ENCODE data around the gene MRPS27. TPM values are rescaled to one million over a fixed set of nuclear protein-coding genes. Genes with fewer than 3 reads are reported as not detected.

Gene MRPS27
- total RNA-seq, 1 experiment from 2014 or later = 88.6 TPM

DNA sequence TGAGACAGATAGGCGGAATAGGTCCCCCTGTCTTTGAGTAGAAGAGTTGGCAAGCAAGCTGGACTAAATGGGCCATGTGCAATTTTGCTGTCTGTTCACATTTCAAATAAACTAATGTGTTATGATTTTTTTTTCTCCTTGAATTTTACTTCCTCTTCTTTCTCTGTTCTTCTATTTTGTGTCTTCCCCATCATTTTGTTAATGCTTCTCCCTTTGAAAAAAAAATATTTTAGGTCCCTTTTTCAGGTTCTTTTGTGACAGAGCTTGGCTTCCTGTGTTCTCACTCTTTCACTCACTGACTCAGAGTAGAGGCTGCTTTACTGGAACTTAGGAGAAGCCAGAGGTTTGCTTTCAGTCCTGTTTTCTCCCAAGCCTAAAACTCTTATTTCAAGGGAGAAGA lies 48.2 kb upstream of the MRPS27 start:
- H3K4me1 ChIP-seq (ENCODE audit: insufficient read depth, low read length, poor library complexity, severe bottlenecking) = no peaks in the 10 kb centered on the region
- no peaks in the 10 kb centered on the region for H3K9me3 ChIP-seq (ENCODE audit: low read depth, low read length, poor library complexity, severe bottlenecking)
- ChIA-PET POLR2A (ENCODE audit: low non-redundant PET) (no interaction called here), CTCF (no interaction called here)
- H3K27me3 ChIP-seq (replicated peaks; ENCODE audit: insufficient read depth, low read depth, low read length, poor library complexity) = no peaks in the 10 kb centered on the region
- intact Hi-C loops (cut with micrococcal nuclease; ENCODE audit: unreplicated experiment) = no loop called here
- H3K4me3 ChIP-seq (ENCODE audit: low read depth, low read length, poor library complexity, severe bottlenecking) = no peak overlapping the region
- H3K27ac ChIP-seq (ENCODE audit: low read depth, low read length, poor library complexity, severe bottlenecking) = no peak overlapping the region
- BruUV-seq (replicated peaks) = no TSS peak
- no peaks in the 10 kb centered on the region for H3K36me3 ChIP-seq (ENCODE audit: insufficient read depth, low read length, poor library complexity, severe bottlenecking)
- DNase-seq (ENCODE audit: low spot score) = no peak
- TF ChIP-seq, protein P1, sequence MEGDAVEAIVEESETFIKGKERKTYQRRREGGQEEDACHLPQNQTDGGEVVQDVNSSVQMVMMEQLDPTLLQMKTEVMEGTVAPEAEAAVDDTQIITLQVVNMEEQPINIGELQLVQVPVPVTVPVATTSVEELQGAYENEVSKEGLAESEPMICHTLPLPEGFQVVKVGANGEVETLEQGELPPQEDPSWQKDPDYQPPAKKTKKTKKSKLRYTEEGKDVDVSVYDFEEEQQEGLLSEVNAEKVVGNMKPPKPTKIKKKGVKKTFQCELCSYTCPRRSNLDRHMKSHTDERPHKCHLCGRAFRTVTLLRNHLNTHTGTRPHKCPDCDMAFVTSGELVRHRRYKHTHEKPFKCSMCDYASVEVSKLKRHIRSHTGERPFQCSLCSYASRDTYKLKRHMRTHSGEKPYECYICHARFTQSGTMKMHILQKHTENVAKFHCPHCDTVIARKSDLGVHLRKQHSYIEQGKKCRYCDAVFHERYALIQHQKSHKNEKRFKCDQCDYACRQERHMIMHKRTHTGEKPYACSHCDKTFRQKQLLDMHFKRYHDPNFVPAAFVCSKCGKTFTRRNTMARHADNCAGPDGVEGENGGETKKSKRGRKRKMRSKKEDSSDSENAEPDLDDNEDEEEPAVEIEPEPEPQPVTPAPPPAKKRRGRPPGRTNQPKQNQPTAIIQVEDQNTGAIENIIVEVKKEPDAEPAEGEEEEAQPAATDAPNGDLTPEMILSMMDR (conservative IDR thresholded peaks at IDR 0.05; ENCODE audit: low read depth, low read length) = no peak
- TF ChIP-seq EZH2 (IDR thresholded peaks at IDR 0.05; ENCODE audit: borderline replicate concordance, low read depth, low read length, poor library complexity, severe bottlenecking) = no peak

DNA sequence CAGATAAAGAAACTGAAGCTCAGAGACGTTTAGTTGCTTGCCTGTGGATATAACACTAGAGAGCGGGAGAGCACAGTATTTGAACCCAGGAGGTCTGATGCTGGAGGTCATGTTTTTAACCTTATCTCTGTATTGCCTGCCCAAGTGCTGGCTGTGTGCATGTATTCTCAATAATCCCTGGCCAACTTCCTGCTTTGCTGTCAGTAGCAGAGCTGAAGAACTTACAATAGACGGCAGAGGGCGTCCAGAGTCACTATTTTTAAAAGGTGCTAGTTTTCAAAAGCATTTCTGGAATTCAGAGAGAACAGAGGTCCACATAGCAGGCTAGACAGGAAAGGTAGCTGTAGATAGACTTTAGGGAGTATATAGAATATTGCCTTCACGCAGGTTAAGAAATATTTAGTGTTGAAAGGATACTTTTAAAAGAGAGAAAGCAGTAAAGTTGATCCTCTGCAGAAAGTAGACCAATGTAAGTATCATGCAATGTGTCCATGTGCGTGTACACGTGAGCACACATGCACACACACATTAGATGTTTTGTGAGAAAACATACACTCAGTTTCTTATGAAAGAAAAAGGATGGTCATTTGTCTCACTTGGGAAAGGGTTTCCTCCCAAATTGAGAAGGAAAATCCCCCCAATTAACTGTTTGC lies 46.4 kb upstream of the MRPS27 start:
- peak; percentile 72 for DNase-seq (ENCODE audit: low spot score)
- no TSS peak for BruUV-seq (replicated peaks)
- H3K9me3 ChIP-seq (ENCODE audit: low read depth, low read length, poor library complexity, severe bottlenecking) = no peaks in the 10 kb centered on the region
- H3K27me3 ChIP-seq (replicated peaks; ENCODE audit: insufficient read depth, low read depth, low read length, poor library complexity) = no peaks in the 10 kb centered on the region
- TF ChIP-seq, protein P1 (conservative IDR thresholded peaks at IDR 0.05; ENCODE audit: low read depth, low read length) = peak; percentile 80
- TF ChIP-seq EZH2 (IDR thresholded peaks at IDR 0.05; ENCODE audit: borderline replicate concordance, low read depth, low read length, poor library complexity, severe bottlenecking) = no peak
- H3K27ac ChIP-seq (ENCODE audit: low read depth, low read length, poor library complexity, severe bottlenecking) = no peak overlapping the region
- POLR2A ChIA-PET (ENCODE audit: low non-redundant PET) = no interaction called here
- intact Hi-C loops (cut with micrococcal nuclease; ENCODE audit: unreplicated experiment) = loop anchor here (2.0 kb wide), 1 partner anchor 160 kb away; no protein-coding TSS in a partner anchor
- H3K36me3 ChIP-seq (ENCODE audit: insufficient read depth, low read length, poor library complexity, severe bottlenecking) = no peaks in the 10 kb centered on the region
- H3K4me3 ChIP-seq (ENCODE audit: low read depth, low read length, poor library complexity, severe bottlenecking) = no peak overlapping the region
- H3K4me1 ChIP-seq (ENCODE audit: insufficient read depth, low read length, poor library complexity, severe bottlenecking) = peaks cover 2% of the 10 kb centered on the region
- CTCF ChIA-PET = interaction anchor here (0.9 to 1.7 kb wide), 3 partner anchors 10 to 157 kb away, joined by 3 to 19 read pairs (median 4); no protein-coding TSS in a partner anchor

DNA sequence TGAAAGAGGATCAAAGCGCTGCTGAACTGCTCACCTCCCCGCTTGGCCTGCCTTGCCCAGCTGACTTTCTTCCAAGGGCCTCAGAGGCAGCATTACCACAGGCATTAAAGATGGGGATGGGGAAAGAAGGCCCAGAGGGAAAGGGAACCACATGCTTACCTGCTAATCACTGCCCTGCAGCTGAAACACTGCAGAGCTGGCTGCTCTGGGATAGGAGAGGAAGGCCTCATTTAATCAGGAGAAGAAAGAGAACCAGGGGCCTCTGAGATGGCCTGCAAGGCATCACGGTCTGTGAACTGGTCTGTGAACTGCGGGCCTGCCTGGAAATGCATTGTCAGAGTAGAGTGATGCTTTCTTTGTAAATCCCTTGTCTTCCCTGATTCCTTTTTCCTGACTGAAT lies 44.9 kb upstream of the MRPS27 start:
- ChIA-PET CTCF (no interaction called here), POLR2A (ENCODE audit: low non-redundant PET) (no interaction called here)
- no peak overlapping the region for H3K27ac ChIP-seq (ENCODE audit: low read depth, low read length, poor library complexity, severe bottlenecking)
- no peak overlapping the region for H3K4me3 ChIP-seq (ENCODE audit: low read depth, low read length, poor library complexity, severe bottlenecking)
- H3K27me3 ChIP-seq (replicated peaks; ENCODE audit: insufficient read depth, low read depth, low read length, poor library complexity) = no peaks in the 10 kb centered on the region
- intact Hi-C loops (cut with micrococcal nuclease; ENCODE audit: unreplicated experiment) = no loop called here
- H3K9me3 ChIP-seq (ENCODE audit: low read depth, low read length, poor library complexity, severe bottlenecking) = no peaks in the 10 kb centered on the region
- no peak for DNase-seq (ENCODE audit: low spot score)
- H3K36me3 ChIP-seq (ENCODE audit: insufficient read depth, low read length, poor library complexity, severe bottlenecking) = no peaks in the 10 kb centered on the region
- H3K4me1 ChIP-seq (ENCODE audit: insufficient read depth, low read length, poor library complexity, severe bottlenecking) = peaks cover 2% of the 10 kb centered on the region
- TF ChIP-seq, protein P1 (conservative IDR thresholded peaks at IDR 0.05; ENCODE audit: low read depth, low read length) = no peak
- no peak for TF ChIP-seq EZH2 (IDR thresholded peaks at IDR 0.05; ENCODE audit: borderline replicate concordance, low read depth, low read length, poor library complexity, severe bottlenecking)
- BruUV-seq (replicated peaks) = no TSS peak

Data from A673 (cell line).